EH (cell line): ENCODE measurements around the gene GJA10.

Source experiments
- DNase-seq: peaks from one replicate; pipeline ENCODE4 v3.0.0-alpha.2; 2015; ENCODE audit warnings: low read depth

Gene GJA10

DNA sequence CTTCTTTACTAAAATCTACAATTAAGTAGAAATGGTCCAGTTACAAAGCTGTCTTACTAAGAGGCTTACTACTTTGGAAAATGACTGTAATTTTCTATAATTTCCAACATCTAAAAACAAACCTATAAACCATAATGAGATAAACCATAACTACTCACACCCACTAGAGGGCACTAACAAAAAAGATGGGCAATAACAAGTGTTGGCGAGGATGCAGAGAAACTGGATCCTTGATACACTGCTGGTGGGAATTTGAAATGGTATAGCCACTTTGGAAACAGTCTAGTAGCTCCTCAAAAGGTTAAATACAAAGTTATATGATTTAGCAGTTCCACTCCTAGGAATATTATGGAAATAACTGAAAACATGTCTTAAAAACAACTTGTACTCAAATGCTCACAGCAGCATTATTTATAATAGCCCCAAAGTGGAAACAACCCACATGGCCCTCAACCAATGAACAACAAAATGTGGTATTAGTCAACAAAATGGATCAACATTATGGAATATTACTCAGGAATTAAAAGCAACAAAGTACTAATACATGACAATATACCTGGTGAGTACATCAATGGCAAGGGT lies 50.6 kb downstream of the GJA10 start:
- DNase-seq, result peak; percentile 34
